GM12891 (cell line): Measurements from ENCODE around the gene PRXL2B.

Experiments used
- POLR2A ChIP-seq: IDR thresholded peaks from 2 replicates; pipeline ENCODE4 v1.6.1; 2011; ENCODE audit warnings: low read depth, low read length, control low read depth
- SPI1 ChIP-seq: IDR thresholded peaks from 2 replicates; pipeline ENCODE4 v1.6.1; 2011; ENCODE audit warnings: low read depth, low read length, control low read depth

DNA sequence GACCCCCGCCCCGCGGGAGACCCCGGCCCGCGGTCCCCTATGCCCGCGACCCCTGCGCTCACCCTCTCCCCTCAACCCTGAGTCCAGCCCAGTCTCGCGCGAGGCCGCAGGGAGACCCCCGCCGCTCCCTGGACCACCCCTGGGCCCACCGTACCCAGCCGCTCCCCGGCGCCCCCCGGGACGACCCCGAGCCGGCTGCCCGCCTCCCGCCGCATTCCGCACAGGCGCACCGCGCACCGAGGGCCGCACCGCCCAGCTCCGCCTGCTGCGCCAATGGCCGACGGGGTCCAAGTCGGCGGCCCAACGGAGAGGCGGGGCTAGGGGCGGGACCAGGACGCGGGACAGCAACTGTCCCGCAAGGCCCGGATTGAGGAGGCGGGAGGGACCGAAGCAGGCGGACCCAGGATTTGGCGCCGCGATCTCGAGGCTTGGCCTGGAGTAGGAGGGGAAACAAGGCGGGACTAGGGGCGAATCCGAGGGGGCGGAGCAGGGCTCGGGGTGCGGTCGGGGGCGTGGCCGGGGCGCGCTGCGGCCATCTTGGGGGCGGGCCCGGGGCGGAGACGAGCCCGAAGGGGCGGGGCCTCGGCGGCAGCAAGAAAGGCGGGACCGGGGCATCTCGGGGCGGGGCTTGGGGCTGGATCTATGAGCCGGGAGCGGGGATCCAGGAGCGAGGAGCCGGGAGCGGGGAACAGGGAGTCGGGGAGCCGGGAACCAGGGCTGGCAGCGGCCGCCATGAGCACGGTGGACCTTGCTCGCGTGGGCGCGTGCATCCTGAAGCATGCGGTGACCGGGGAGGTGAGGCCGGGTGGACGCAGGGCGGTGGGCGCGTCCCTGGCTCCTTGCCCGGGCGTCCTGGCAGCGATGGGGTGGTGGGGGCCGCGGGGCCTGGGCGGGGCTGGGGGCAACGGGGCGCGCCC is at the start of gene PRXL2B:
- TF ChIP-seq POLR2A (no peak), SPI1 (no peak)
